Occipital lobe (tissue), 2 donors: ENCODE data around the gene VIPR2. TPM values are rescaled to one million over a fixed set of nuclear protein-coding genes. Genes with fewer than 3 reads are reported as not detected.
"Not testable (repeated sequence)": the region's sequence is repeated elsewhere in the genome, so short reads cannot be mapped to it uniquely, and the experiment has no call there.

ENCODE experiments used
- DNase-seq: peaks from one replicate; lab custom pipeline; 2025; lab: John Stamatoyannopoulos, UW
- total RNA-seq: library from RNA; depleted of rRNA; stranded (reverse); fragments of >200 nt; gene quantifications from one replicate; pipeline ENCODE4 v1.2.3, GENCODE V29; 2014

VIPR2 gene
- total RNA-seq, 1 donor from 2014 or later, result 0.47 TPM

- DNase-seq, result no peak
These were observed 148.2 kb downstream of the VIPR2 start for GRCh38 chr7:158996214-158997109.

- no peak for DNase-seq
These were observed 149.2 kb downstream of the VIPR2 start for GRCh38 chr7:158995514-158995913.

DNA sequence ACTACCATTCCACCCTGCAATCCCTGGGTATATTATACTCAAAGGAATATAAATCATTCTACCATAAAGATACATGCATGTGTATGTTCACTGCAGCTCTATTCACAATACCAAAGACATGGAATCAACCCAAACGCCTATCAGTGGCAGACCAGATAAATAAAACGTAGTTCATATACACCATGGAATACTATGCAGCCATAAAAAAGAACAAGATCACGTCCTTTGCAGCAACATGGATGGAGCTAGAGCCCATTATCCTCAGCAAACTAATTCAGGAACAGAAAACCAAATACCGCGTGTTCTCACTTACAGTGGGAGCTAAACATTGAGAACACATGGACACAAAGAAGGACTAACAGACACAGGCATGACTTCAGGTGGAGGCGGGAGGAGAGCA, 150.0 kb downstream of the VIPR2 start:
- DNase-seq, result no peak

DNA sequence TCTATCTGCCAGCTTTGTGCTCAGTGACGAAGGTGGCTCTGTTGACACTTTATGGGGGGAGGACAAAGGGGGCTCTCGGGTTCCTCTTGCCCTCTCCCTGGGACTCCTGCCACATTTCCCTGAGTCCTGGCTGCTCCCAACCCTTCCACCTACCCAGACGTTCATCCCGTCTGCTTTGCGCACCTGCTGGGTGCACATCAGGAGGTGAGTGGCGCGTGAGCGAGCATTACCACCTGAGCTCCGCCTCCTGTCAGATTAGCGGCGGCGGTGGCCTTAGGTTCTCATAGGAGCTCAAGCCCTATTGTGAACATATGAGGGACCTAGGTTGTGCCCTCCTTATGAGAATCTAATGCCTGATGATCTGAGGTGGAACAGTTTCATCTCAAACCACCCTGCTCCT, 151.1 kb downstream of the VIPR2 start:
- DNase-seq, result no peak

GRCh38 chr7:158992759-158993158, 151.9 kb downstream of the VIPR2 start:
- DNase-seq, result no peak

- no peak for DNase-seq
These were observed 152.6 kb downstream of the VIPR2 start for GRCh38 chr7:158991824-158992621.

DNA sequence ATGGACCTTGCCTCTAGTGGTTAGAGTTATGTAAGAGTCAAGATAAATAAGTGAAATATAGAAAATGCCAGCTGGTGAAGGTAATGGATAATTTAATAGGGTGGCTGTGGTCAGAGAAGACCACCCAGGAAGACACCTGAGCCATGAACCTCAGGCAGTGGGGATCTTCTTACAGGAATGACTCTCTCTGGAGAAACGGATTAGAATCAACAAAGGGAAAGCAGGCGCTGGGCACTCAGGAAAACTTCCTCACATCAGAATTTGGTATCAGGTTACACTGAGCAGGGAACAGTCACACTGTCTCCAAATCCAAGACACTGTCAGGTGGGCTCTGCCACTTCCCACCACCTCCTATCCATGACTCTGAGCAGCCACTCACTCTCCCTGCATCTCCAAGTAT, 155.7 kb downstream of the VIPR2 start:
- no peak for DNase-seq

DNA sequence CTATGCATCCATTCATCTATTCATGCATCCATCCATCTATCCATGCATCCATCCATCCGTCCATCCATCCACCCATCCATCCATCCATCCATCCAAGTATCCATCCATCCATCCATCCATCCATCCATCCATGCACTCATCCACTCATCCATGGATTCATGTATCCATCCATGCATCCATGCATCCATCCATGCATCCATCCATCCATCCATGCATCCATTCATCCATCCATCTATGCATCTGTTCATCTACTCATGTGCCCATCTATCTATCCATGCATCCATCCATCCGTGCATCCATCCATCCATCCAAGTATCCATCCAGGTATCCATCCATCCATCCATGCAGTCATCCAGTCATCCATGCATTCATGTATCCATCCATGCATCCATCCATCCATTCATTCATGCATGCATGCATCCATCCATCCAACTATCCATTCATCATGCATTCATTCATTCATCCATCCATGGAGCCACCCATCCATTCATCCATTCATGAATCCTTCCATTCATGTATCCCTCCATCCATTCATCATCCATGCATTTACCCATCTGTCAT, 156.3 kb downstream of the VIPR2 start:
- no peak for DNase-seq

DNA sequence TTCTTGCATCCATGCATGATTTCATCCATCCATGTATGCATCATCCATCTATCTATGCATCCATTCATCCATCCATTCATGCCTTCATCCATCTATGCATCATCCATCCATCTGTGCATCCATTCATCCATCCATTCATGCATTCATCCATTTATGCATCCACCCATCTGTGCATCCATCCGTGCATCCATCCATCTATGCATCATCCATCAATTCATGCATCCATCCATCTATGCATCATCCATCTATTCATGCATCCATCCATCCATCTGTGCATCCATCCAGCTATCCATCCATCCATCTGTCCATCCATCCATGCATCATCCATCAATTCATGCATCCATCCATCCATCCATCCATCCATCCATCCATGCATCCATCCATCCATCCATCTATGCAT, 157.0 kb downstream of the VIPR2 start:
- DNase-seq, result no peak

DNA sequence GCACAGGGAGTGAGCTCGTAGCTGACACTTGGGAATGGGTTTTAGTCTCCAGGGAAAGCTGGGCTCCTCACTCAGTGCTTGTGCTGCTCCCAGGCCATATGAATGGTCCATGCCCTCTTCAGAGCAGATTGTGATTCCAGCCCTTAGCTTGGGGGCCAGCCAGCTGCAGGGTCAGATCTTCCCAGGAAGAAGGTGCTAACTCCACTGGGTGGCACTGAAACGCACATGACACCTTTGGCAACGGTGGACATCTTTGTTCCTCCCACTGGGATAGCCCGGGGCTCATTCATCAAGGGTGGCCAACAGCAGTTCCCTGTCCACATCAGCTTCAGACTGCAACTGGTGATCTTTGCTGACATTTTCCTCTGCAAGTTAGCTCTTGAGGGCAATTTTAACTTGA, 159.1 kb downstream of the VIPR2 start:
- DNase-seq, result no peak

- DNase-seq, result not testable (repeated sequence)
These were observed 160.7 kb downstream of the VIPR2 start for GRCh38 chr7:158984007-158984406.

DNA sequence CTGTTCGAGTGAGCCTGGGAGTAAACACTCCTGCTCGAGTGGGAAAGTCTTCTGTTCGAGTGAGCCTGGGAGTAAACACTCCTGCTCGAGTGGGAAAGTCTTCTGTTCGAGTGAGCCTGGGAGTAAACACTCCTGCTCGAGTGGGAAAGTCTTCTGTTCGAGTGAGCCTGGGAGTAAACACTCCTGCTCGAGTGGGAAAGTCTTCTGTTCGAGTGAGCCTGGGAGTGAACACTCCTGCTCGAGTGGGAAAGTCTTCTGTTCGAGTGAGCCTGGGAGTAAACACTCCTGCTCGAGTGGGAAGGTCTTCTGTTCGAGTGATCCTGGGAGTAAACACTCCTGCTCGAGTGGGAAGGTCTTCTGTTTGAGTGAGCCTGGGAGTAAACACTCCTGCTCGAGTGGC, 162.6 kb downstream of the VIPR2 start:
- DNase-seq, result not testable (repeated sequence)

GRCh38 chr7:158979635-158980351, 164.9 kb downstream of the VIPR2 start:
- no peak for DNase-seq

DNA sequence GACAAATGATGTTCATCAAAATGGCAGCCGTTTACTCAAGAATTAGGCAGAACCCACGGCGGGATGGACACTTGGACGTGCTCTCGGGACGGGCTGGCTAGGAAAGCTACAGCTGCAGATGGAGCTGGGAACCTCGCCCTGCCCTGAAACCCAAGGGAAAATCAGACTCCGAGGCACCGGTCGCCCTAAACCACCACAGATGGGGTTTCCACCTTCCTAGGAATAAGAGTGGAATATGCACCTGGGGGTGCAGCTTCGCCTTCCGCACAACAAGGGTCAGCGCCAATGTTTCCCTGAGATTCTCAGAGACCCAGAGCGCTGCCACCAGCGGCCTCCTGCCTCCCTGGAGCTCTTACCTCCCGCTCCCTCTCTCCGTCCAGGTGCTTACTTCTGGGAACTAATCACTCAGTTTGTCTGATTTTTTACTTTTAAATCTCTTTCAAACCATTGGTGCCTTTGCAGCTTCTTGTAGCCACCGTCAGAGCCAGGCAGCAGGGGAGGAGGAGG, 165.6 kb downstream of the VIPR2 start:
- no peak for DNase-seq
